Activated T-cell treated with anti-CD3 and anti-CD28 coated beads for 48 hours (primary cell): Measurements from ENCODE around the gene CNN2.
A peak's percentile ranks its signal among the peaks of the same experiment; 100 is the strongest.

Experiments used
- DNase-seq: peaks from one replicate; pipeline ENCODE4 v3.0.0-alpha.2; 2020; ENCODE audit warnings: low read depth

CNN2 gene

GRCh38 chr19:1065606-1066109 lies 39.2 kb downstream of the CNN2 start:
- no peak for DNase-seq

- no peak for DNase-seq
Observed at GRCh38 chr19:1066251-1066747, 39.9 kb downstream of the CNN2 start.

GRCh38 chr19:1066748-1067340 lies 40.4 kb downstream of the CNN2 start, which contains the start of gene ARHGAP45:
Gene ARHGAP45, plus strand, starts transcription at chr19:1067167. Its CDS starts 239 bp downstream, at chr19:1067406.
- DNase-seq = peak; percentile 85

- DNase-seq = no peak
Observed at GRCh38 chr19:1067341-1067957, 41.0 kb downstream of the CNN2 start.

- no peak for DNase-seq
Observed at GRCh38 chr19:1068009-1069001, 41.9 kb downstream of the CNN2 start.

- DNase-seq = no peak
Observed at GRCh38 chr19:1069009-1069779, 42.8 kb downstream of the CNN2 start.

- no peak for DNase-seq
Observed at GRCh38 chr19:1070576-1070930, 44.1 kb downstream of the CNN2 start.

- no peak for DNase-seq
Observed at GRCh38 chr19:1070931-1071791, 44.8 kb downstream of the CNN2 start.

- no peak for DNase-seq
Observed at GRCh38 chr19:1072371-1073015, 46.1 kb downstream of the CNN2 start.

- DNase-seq = no peak
Observed at GRCh38 chr19:1073063-1073955, 46.9 kb downstream of the CNN2 start.

- DNase-seq = no peak
Observed at GRCh38 chr19:1073956-1074517, 47.6 kb downstream of the CNN2 start.

- DNase-seq = peak; percentile 75
Observed at GRCh38 chr19:1074544-1075283, 48.3 kb downstream of the CNN2 start.

- no peak for DNase-seq
Observed at GRCh38 chr19:1076046-1076386, 49.6 kb downstream of the CNN2 start.

GRCh38 chr19:1076951-1077350 lies 50.5 kb downstream of the CNN2 start:
- DNase-seq = peak; percentile 89

- peak; percentile 78 for DNase-seq
Observed at GRCh38 chr19:1079566-1080111, 53.2 kb downstream of the CNN2 start.

- no peak for DNase-seq
Observed at GRCh38 chr19:1080360-1081161, 54.2 kb downstream of the CNN2 start.
